ENCODE measurements around the gene CSN3.
"Not testable (repeated sequence)": the region's sequence is repeated elsewhere in the genome, so short reads cannot be mapped to it uniquely, and the experiment has no call there.

Gene CSN3, protein sequence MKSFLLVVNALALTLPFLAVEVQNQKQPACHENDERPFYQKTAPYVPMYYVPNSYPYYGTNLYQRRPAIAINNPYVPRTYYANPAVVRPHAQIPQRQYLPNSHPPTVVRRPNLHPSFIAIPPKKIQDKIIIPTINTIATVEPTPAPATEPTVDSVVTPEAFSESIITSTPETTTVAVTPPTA
- total RNA-seq, result 0 reads per million in 2 donors

DNA sequence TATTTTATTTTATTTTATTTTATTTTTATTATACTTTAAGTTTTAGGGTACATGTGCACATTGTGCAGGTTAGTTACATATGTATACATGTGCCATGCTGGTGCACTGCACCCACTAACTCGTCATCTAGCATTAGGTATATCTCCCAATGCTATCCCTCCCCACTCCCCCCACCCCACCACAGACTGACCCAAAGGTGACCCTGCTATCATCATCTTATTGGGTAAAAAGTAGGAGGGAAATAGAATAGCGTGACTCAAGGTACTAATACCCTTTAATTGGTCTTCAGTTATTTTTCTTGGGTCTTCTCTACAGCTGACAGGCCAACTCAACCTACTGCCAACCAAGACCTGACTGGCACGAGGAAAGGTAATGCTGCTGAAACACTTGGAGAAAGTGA, at the start of gene CSN3:
Gene CSN3, plus strand, starts transcription at position 301 of the 400 bp plus-strand sequence. CDS start 2,223 bp downstream, outside the sequence.
- DNase-seq, result not testable (repeated sequence)

DNA sequence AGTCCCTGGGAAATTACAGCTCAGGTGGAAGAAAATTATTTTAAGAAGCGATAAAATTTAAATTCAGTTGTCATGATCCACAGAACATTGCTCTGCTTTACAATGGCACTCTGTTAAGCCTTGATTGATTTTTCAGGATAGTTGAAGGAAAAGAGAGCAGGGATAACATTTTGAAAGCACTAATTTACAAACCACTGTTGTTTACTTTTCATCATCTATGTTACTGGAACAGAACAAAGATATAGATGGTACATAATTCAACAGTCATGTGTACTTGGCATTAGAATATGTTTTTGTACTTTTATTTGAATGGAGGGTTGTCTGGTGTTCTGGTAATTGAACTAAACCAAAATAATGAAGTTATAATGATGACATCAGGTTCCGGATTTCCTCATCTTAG, 49.5 kb upstream of the CSN3 start:
- no peak for DNase-seq

DNA sequence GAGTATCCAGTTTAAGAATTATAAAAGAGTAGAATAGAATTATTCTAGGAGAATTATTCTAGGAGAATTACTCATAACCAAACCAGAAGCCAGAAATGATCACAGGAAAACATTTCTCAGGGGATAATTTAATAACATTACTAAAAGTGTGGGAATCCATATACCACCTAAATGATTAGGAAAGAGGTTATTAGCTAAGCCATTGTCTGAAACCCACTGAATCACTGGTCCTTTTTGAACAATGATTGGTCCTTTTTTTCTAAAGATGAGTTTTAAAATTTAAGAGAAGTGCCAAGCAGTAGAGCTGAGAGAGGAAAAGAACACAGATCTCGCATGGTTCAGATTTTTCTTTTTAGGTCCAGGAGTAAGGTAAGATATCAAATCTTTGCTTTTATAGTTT, 47.0 kb upstream of the CSN3 start, which contains the start of gene ODAM:
Gene ODAM, plus strand, starts transcription at position 301 of the 400 bp plus-strand sequence. CDS start 819 bp downstream, outside the sequence.
- no peak for DNase-seq

GRCh38 chr4:70196857-70197256, 45.5 kb upstream of the CSN3 start:
- no peak for DNase-seq

DNA sequence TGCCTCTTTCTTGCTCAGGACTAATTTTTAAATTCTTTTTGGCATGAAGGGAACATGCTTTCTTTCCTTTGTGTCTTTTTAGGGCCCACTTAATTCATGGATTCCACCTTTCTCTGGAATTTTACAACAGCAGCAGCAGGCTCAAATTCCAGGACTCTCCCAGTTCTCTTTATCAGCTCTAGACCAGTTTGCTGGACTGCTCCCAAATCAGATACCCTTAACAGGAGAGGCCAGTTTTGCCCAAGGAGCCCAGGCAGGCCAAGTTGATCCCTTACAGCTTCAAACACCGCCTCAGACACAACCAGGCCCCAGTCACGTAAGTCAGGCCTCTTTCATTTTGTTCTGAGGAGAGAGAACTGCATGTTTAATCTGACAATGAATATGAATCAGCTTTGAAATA, 44.6 kb upstream of the CSN3 start:
- no peak for DNase-seq

GRCh38 chr4:70203601-70204000, 38.8 kb upstream of the CSN3 start:
- DNase-seq, result no peak

- DNase-seq, result not testable (repeated sequence)
Observed at GRCh38 chr4:70212752-70213151, 29.6 kb upstream of the CSN3 start.

GRCh38 chr4:70216109-70216508, 26.3 kb upstream of the CSN3 start:
- not testable (repeated sequence) for DNase-seq

DNA sequence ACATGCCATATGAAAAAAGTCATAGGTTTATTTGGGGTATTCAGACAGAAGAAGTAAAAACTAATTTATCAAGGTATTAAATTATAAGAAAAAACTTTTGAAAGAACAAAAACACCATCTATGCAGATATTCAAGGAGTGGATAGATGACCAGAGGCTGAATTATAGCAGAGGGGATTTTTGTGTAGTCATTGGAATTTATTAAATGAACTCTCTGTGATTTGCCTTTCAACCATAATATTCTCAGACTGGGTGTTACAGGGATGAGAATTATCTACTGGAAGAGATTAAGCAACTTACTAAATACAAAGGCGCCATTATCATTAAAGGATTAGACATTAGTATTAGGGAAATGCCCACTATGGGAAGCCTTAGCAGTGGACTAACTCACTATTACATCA, 25.8 kb upstream of the CSN3 start:
- DNase-seq, result not testable (repeated sequence)

DNA sequence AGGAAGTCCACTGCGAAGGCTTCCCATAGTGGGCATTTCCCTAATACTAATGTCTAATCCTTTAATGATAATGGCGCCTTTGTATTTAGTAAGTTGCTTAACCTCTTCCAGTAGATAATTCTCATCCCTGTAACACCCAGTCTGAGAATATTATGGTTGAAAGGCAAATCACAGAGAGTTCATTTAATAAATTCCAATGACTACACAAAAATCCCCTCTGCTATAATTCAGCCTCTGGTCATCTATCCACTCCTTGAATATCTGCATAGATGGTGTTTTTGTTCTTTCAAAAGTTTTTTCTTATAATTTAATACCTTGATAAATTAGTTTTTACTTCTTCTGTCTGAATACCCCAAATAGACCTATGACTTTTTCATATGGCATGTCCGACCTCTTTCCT, 21.0 kb upstream of the CSN3 start:
- DNase-seq, result not testable (repeated sequence)

- DNase-seq, result not testable (repeated sequence)
Observed at GRCh38 chr4:70221818-70222217, 20.6 kb upstream of the CSN3 start.

DNA sequence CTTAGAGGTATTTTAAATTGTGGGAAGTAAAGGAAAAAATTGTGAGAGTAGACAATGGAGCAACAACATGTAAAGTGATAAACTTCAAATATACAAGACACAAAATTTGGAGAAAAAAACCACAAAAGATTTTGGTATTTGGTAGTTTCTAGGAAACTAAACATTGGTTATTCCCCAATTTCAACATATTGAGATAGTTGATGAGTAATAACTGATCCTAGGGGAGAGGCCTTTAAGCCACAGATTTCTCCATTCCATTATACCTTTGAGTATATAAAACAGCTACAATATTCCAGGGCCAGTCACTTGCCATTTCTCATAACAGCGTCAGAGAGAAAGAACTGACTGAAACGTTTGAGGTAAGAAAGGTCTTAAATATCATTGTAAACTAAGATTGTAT, 16.6 kb upstream of the CSN3 start, which contains the start of gene FDCSP:
Gene FDCSP, plus strand, starts transcription at position 301 of the 400 bp plus-strand sequence. CDS start 5,071 bp downstream, outside the sequence.
- DNase-seq, result no peak

GRCh38 chr4:70236125-70236524, 6.3 kb upstream of the CSN3 start:
- DNase-seq, result no peak

- no peak for DNase-seq
Observed at GRCh38 chr4:70239131-70239883, 3.1 kb upstream of the CSN3 start.

DNA sequence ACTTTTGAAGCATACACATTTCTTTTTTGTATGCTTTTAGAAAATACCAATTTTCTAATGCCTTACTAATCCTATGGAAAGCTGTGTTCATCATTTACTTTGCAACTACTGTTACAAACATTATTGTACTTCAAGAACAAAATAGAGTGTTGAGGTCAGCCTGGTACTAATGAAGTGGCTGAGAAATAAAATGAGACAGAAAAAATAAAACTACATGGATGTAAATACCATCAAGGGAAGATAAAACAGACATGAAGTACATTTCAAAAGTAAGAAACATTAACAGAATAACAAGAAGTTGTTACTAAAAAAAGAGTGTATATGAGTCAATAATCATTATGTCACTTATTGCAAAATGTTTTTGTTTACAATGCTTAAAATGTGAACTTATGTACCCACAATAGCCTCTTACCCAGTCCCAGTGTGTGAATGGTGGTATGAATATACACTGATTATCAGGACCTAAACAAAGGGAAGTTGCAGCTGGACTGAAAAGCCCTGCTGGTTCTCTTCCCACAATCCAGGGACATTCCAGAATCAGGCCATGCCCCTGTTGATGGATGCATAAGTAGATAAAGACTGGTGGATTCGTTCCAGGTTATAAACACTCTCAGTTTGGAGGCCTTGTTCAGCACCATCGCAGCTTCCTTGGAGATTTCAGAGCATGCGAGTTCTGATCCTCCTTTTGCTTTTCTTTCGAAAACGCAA, 2.4 kb upstream of the CSN3 start:
- no peak for DNase-seq

DNA sequence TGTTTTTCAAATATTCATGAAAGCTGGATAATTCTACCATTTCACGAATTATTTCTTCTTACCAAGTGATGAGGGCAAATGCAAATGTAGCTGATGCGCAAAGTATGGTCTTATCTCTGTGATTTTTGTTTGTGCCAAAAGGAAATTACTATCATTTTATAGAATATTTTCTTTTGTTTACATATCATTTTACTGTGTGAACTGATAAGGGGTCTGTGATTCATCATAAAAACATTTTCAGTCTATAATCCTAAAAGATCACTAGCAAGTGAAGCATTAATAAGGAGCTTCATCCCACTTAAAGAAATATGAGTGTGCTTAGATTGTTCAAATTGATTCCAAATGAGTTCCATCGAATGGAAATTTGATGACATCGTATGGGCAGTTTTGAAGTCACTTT, 694 bp downstream of the CSN3 start:
- no peak for DNase-seq

DNA sequence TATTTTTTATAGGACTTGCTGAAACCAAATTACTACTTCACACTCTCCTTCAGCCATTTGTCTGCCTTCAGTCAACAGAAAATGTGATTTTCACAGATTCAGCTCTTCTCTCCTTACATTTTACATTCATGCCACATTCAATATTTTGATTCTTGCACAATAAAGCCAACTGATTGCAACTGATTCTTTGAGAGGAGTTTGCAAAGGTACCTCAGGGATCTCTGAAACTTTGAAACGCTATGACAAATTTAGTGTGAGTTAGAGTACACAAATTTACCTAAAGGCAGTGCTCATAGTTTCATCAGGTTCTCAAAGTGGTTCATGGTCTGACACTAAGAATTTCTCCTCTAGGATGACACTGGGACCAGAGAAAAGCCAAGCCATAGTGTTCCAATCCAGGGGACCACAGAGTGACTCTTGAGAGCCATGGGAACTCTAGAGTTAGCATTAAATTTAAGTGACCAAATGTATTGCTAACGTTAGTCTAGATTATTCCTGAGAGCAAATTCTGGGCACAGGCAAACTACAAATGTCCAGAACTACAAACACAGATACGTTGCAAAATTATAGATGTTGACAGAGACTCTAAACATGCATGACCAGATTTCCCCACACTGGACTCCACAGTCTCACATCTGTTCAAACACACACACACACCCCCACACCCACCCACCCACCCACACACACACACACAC, 9.0 kb downstream of the CSN3 start:
- DNase-seq, result no peak

- DNase-seq, result no peak
Observed at GRCh38 chr4:70251945-70252277, 9.5 kb downstream of the CSN3 start.

GRCh38 chr4:70269674-70270073, 27.3 kb downstream of the CSN3 start:
- DNase-seq, result no peak

DNA sequence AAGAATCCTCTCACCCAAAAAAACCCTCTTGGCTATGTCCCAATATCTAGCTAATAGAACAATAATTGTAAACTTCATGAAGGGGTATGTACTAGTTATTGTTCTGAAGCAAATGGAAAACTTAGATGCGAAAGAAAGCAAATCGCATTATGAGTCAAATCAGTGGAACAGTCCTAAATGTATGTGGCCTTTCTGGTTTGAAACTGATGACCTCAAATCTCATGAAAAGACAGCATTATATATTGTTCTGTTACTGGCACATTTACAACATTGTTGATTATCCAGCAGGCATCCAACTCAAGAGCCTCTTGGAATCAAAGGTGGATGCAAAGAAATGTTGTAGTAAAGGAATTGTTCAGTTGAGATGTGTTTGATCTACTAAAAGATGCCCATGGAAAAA, 34.7 kb downstream of the CSN3 start:
- DNase-seq, result no peak

- DNase-seq, result no peak
Observed at GRCh38 chr4:70280567-70280966, 38.2 kb downstream of the CSN3 start.

GRCh38 chr4:70288651-70289050, 46.3 kb downstream of the CSN3 start:
- no peak for DNase-seq

DNA sequence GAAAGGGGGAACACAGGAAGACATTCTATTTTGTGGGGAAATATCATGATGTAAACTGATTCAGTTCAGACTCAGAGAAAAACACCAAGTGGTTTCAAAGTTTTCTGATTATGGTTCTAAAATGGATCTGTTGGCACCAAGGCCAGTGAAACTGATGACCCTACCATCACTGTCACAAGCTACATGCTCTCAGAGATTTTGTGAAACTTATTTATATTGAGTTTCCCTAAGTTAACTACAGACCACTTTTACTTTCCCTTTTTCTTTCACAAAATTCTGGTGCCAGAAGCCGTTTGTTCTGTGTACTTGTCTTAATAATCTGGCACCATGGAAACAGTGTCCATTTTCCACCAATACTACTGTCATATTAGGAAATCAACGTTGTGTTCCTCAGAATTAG, 48.9 kb downstream of the CSN3 start:
- DNase-seq, result no peak
